Renal cortical epithelial cell (primary cell): ENCODE results near the gene WDR91. TPM values are rescaled to one million over a fixed set of nuclear protein-coding genes. Genes with fewer than 3 reads are reported as not detected.
"Not testable (repeated sequence)": the region's sequence is repeated elsewhere in the genome, so short reads cannot be mapped to it uniquely, and the experiment has no call there.

ENCODE experiments used
- DNase-seq: peaks from one replicate; pipeline ENCODE4 v3.0.0-alpha.2; 2011; ENCODE audit warnings: low read depth
- total RNA-seq: library from RNA; depleted of rRNA; stranded (reverse); fragments of >200 nt; gene quantifications from 2 replicates; pipeline ENCODE4 v1.2.3, GENCODE V29; 2014

The WDR91 gene
- total RNA-seq, 1 donor from 2014 or later, result 37.8 TPM

GRCh38 chr7:135233570-135233969 lies 22.2 kb upstream of the WDR91 start, which contains the start of gene STRA8:
STRA8 (plus strand) TSS chr7:135233838; CDS start chr7:135240525, 6,687 bp downstream.
- no peak for DNase-seq

GRCh38 chr7:135232720-135233119 lies 21.4 kb upstream of the WDR91 start:
- no peak for DNase-seq

- DNase-seq, result no peak
Measured at GRCh38 chr7:135232087-135232486, 20.8 kb upstream of the WDR91 start.

- no peak for DNase-seq
Measured at GRCh38 chr7:135231686-135232085, 20.4 kb upstream of the WDR91 start.

GRCh38 chr7:135224027-135224426 lies 12.7 kb upstream of the WDR91 start:
- DNase-seq, result no peak

- peak; percentile 98 for DNase-seq
Measured at GRCh38 chr7:135217645-135218509, 6.6 kb upstream of the WDR91 start.

- peak; percentile 75 for DNase-seq
Measured at GRCh38 chr7:135215698-135216097, 4.4 kb upstream of the WDR91 start.

GRCh38 chr7:135215180-135215579 lies 3.9 kb upstream of the WDR91 start:
- DNase-seq, result no peak

- DNase-seq, result no peak
Measured at GRCh38 chr7:135213831-135214230, 2.5 kb upstream of the WDR91 start.

- not testable (repeated sequence) for DNase-seq
Measured at GRCh38 chr7:135211946-135212685, 790 bp upstream of the WDR91 start.

- no peak for DNase-seq
Measured at GRCh38 chr7:135210888-135211178, 493 bp downstream of the WDR91 start.

GRCh38 chr7:135209225-135209834 lies 2.0 kb downstream of the WDR91 start:
- peak; percentile 21 for DNase-seq

GRCh38 chr7:135208102-135208793 lies 3.1 kb downstream of the WDR91 start:
- DNase-seq, result peak; percentile 96

- peak; percentile 55 for DNase-seq
Measured at GRCh38 chr7:135207406-135208101, 3.8 kb downstream of the WDR91 start.

GRCh38 chr7:135206941-135207391 lies 4.4 kb downstream of the WDR91 start:
- peak; percentile 75 for DNase-seq

- DNase-seq, result no peak
Measured at GRCh38 chr7:135205850-135206249, 5.5 kb downstream of the WDR91 start.

- peak; percentile 51 for DNase-seq
Measured at GRCh38 chr7:135204876-135205275, 6.5 kb downstream of the WDR91 start.

GRCh38 chr7:135204341-135204749 lies 7.0 kb downstream of the WDR91 start:
- peak; percentile 88 for DNase-seq

GRCh38 chr7:135201350-135201749 lies 10.0 kb downstream of the WDR91 start:
- no peak for DNase-seq

GRCh38 chr7:135200821-135201331 lies 10.4 kb downstream of the WDR91 start:
- DNase-seq, result peak; percentile 80

GRCh38 chr7:135199439-135199838 lies 11.9 kb downstream of the WDR91 start:
- DNase-seq, result no peak
